HepG2 (cell line): ENCODE data around the gene MEGF6. TPM values are rescaled to one million over a fixed set of nuclear protein-coding genes. Genes with fewer than 3 reads are reported as not detected.

ENCODE experiments used
- FOXA1 ChIP-seq, 2 experiments: fragments of 450-650 bp in 1 of 2; sonication (generic) in 1 of 2; formaldehyde crosslinking in 1 of 2; IDR thresholded peaks; 2 replicates each; pipeline versions ENCODE4 v1.4.0 to v1.6.1; 2016 to 2020; ENCODE audit warnings: missing genetic modification reagents in 1 of 2
- GATAD2A ChIP-seq: IDR thresholded peaks from 2 replicates; pipeline ENCODE4 v1.6.1; 2016
- HOXA5 ChIP-seq: sonication (generic); formaldehyde crosslinking; IDR thresholded peaks from 2 replicates; pipeline ENCODE4 v1.4.0; 2020; ENCODE audit warnings: missing genetic modification reagents
- MATR3 ChIP-seq: sonication (generic); formaldehyde crosslinking; IDR thresholded peaks from 2 replicates; pipeline ENCODE4 v1.4.0; 2020; ENCODE audit warnings: missing genetic modification reagents
- PHF20 ChIP-seq: sonication (generic); formaldehyde crosslinking; IDR thresholded peaks from 2 replicates; pipeline ENCODE4 v1.5.0; 2020; ENCODE audit warnings: mild to moderate bottlenecking, missing genetic modification reagents
- POGZ ChIP-seq: sonication (generic); formaldehyde crosslinking; IDR thresholded peaks from 2 replicates; pipeline ENCODE4 v1.4.0; 2020; ENCODE audit warnings: mild to moderate bottlenecking, missing genetic modification reagents
- TOPORS ChIP-seq: sonication (generic); formaldehyde crosslinking; IDR thresholded peaks from 2 replicates; pipeline ENCODE4 v1.8.0; 2023; ENCODE audit warnings: mild to moderate bottlenecking, missing genetic modification reagents
- ZEB1 ChIP-seq: IDR thresholded peaks from 2 replicates; pipeline ENCODE4 v1.6.1; 2012; ENCODE audit warnings: mild to moderate bottlenecking, low read depth, inconsistent platforms; ENCODE audit not compliant: insufficient replicate concordance
- ZNF160 ChIP-seq: sonication (generic); formaldehyde crosslinking; IDR thresholded peaks from 2 replicates; pipeline ENCODE4 v1.8.0; 2022; ENCODE audit warnings: mild to moderate bottlenecking, inconsistent platforms, missing genetic modification reagents
- ZNF224 ChIP-seq: sonication (generic); formaldehyde crosslinking; IDR thresholded peaks from 2 replicates; pipeline ENCODE4 v1.5.0; 2020; ENCODE audit warnings: mild to moderate bottlenecking, missing genetic modification reagents
- polyA plus RNA-seq, 8 experiments: library from polyadenylated mRNA; depleted of rRNA in 3 of 8; stranded (reverse) in 7 of 8; unstranded in 1 of 8; fragments of >200 nt; fragmentation: Illumina TruSeq in 4 of 8; extraction: Trizol in 4 of 8; gene quantifications; 2 replicates each; pipeline versions ENCODE4 v1.2.1 to v1.2.3, GENCODE V29; 2011 to 2016; ENCODE audit warnings: low read depth in 4 of 8, missing spikeins in 1 of 8, mixed read lengths in 1 of 8; ENCODE audit not compliant: insufficient read depth in 1 of 8
- total RNA-seq, 5 experiments: library from RNA; depleted of rRNA; stranded (reverse); fragments of >200 nt; fragmentation: Illumina TruSeq; extraction: Trizol; gene quantifications; 2 replicates each; pipeline ENCODE4 v1.2.3, GENCODE V29; 2016; ENCODE audit warnings: low read depth in 1 of 5
- TF ChIP-seq, protein P1 (sequence below): sonication (generic); formaldehyde crosslinking; IDR thresholded peaks from 2 replicates; pipeline ENCODE4 v1.5.0; 2020; ENCODE audit warnings: mild to moderate bottlenecking, low read depth, missing genetic modification reagents, borderline replicate concordance
- TF ChIP-seq, protein P2 (sequence below), 2 experiments: fragments of 450-650 bp in 1 of 2; sonication (generic) in 1 of 2; formaldehyde crosslinking in 1 of 2; IDR thresholded peaks; 2 replicates each; pipeline versions ENCODE4 v1.6.1 to v1.8.0; 2016 to 2022; ENCODE audit warnings: antibody characterized with exemption in 1 of 2, mild to moderate bottlenecking in 1 of 2, missing genetic modification reagents in 1 of 2
- TF ChIP-seq, protein P3 (sequence below): sonication (generic); formaldehyde crosslinking; IDR thresholded peaks from 2 replicates; pipeline ENCODE4 v1.4.0; 2020; ENCODE audit warnings: missing genetic modification reagents, borderline replicate concordance
- TF ChIP-seq, protein P4 (sequence below): sonication (generic); formaldehyde crosslinking; conservative IDR thresholded peaks from 2 replicates; pipeline ENCODE4 v1.8.1; 2023; ENCODE audit warnings: missing genetic modification reagents

The MEGF6 gene
- total and polyA plus RNA-seq, 2 of the 13 experiments (the other 11 are each of a cell fraction or from before 2014, with no cell fraction given): 1.9 TPM

DNA sequence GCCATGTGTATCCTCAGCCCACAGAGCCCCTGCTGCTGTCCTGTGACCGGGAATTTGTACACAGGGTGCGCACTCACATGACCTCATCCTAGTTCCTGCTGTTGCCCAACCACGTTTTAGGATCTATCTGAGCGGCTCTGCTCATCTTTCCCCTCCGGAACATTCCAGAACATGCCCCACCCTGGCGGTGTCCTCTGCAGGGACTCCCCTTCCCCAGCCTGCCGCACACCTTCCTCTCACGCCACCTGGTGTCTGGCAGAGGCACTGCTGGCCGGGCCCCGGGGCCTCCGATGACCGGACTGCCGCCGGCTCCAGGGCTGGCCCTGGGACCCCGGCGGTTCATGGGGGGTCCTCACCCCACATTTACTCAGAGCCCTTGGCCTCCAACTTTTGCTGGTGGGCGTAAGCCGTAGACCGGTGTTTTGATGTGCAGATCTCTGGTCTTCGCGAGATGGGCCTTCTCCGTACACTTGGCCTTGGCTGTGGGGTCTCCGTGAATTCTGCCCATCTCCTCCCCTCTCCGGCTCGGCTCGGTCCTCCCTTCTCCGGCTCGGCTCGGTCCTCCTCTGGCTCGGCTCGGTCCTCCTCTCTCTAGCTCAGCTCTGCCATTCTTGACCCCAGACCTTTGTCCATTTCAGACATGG is 127.4 kb downstream of the MEGF6 start (continued):
- TF ChIP-seq HOXA5 (CRISPR knock-in tag) (peak; percentile 60; the same call in 1 of the 2 replicates), ZNF160 (no peak), MATR3 (CRISPR knock-in tag) (no peak), GATAD2A (CRISPR knock-in tag) (peak; percentile 31; the same call in 1 of the 2 replicates), ZNF224 (CRISPR knock-in tag) (no peak), TOPORS (CRISPR knock-in tag) (no peak), FOXA1 (IDR thresholded peaks at IDR 0.05) (no peak), FOXA1 (CRISPR knock-in tag; IDR thresholded peaks at IDR 0.05) (no peak), PHF20 (CRISPR knock-in tag) (no peak), POGZ (CRISPR knock-in tag) (no peak), ZEB1 (no peak)
- TF ChIP-seq, protein P1, sequence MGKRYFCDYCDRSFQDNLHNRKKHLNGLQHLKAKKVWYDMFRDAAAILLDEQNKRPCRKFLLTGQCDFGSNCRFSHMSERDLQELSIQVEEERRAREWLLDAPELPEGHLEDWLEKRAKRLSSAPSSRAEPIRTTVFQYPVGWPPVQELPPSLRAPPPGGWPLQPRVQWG (CRISPR knock-in tag): no peak
- TF ChIP-seq, protein P2, sequence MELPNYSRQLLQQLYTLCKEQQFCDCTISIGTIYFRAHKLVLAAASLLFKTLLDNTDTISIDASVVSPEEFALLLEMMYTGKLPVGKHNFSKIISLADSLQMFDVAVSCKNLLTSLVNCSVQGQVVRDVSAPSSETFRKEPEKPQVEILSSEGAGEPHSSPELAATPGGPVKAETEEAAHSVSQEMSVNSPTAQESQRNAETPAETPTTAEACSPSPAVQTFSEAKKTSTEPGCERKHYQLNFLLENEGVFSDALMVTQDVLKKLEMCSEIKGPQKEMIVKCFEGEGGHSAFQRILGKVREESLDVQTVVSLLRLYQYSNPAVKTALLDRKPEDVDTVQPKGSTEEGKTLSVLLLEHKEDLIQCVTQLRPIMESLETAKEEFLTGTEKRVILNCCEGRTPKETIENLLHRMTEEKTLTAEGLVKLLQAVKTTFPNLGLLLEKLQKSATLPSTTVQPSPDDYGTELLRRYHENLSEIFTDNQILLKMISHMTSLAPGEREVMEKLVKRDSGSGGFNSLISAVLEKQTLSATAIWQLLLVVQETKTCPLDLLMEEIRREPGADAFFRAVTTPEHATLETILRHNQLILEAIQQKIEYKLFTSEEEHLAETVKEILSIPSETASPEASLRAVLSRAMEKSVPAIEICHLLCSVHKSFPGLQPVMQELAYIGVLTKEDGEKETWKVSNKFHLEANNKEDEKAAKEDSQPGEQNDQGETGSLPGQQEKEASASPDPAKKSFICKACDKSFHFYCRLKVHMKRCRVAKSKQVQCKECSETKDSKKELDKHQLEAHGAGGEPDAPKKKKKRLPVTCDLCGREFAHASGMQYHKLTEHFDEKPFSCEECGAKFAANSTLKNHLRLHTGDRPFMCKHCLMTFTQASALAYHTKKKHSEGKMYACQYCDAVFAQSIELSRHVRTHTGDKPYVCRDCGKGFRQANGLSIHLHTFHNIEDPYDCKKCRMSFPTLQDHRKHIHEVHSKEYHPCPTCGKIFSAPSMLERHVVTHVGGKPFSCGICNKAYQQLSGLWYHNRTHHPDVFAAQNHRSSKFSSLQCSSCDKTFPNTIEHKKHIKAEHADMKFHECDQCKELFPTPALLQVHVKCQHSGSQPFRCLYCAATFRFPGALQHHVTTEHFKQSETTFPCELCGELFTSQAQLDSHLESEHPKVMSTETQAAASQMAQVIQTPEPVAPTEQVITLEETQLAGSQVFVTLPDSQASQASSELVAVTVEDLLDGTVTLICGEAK (IDR thresholded peaks at IDR 0.05): no peak
- TF ChIP-seq, protein P2 (CRISPR knock-in tag; IDR thresholded peaks at IDR 0.05): no peak
- TF ChIP-seq, protein P3, sequence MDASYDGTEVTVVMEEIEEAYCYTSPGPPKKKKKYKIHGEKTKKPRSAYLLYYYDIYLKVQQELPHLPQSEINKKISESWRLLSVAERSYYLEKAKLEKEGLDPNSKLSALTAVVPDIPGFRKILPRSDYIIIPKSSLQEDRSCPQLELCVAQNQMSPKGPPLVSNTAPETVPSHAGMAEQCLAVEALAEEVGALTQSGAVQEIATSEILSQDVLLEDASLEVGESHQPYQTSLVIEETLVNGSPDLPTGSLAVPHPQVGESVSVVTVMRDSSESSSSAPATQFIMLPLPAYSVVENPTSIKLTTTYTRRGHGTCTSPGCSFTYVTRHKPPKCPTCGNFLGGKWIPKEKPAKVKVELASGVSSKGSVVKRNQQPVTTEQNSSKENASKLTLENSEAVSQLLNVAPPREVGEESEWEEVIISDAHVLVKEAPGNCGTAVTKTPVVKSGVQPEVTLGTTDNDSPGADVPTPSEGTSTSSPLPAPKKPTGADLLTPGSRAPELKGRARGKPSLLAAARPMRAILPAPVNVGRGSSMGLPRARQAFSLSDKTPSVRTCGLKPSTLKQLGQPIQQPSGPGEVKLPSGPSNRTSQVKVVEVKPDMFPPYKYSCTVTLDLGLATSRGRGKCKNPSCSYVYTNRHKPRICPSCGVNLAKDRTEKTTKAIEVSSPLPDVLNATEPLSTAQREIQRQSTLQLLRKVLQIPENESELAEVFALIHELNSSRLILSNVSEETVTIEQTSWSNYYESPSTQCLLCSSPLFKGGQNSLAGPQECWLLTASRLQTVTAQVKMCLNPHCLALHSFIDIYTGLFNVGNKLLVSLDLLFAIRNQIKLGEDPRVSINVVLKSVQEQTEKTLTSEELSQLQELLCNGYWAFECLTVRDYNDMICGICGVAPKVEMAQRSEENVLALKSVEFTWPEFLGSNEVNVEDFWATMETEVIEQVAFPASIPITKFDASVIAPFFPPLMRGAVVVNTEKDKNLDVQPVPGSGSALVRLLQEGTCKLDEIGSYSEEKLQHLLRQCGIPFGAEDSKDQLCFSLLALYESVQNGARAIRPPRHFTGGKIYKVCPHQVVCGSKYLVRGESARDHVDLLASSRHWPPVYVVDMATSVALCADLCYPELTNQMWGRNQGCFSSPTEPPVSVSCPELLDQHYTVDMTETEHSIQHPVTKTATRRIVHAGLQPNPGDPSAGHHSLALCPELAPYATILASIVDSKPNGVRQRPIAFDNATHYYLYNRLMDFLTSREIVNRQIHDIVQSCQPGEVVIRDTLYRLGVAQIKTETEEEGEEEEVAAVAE (CRISPR knock-in tag): no peak
- TF ChIP-seq, protein P4, sequence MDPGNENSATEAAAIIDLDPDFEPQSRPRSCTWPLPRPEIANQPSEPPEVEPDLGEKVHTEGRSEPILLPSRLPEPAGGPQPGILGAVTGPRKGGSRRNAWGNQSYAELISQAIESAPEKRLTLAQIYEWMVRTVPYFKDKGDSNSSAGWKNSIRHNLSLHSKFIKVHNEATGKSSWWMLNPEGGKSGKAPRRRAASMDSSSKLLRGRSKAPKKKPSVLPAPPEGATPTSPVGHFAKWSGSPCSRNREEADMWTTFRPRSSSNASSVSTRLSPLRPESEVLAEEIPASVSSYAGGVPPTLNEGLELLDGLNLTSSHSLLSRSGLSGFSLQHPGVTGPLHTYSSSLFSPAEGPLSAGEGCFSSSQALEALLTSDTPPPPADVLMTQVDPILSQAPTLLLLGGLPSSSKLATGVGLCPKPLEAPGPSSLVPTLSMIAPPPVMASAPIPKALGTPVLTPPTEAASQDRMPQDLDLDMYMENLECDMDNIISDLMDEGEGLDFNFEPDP (CRISPR knock-in tag): no peak
